CD14-positive monocyte (primary cell): ENCODE data around the gene ARL11. TPM values are rescaled to one million over a fixed set of nuclear protein-coding genes. Genes with fewer than 3 reads are reported as not detected.

Experiments used
- DNase-seq, 3 donors: peaks; one replicate each; pipeline ENCODE4 v3.0.0-alpha.2; 2011 to 2022
- H2AFZ ChIP-seq: 2 replicates; pipeline ENCODE4 v1.6.0; 2012; ENCODE audit warnings: mild to moderate bottlenecking, low read depth, low read length, inconsistent platforms; ENCODE audit not compliant: insufficient read depth, poor library complexity, severe bottlenecking
- H3K27ac ChIP-seq, 2 donors: 1 replicate in 1 of 2; 2 replicates in 1 of 2; pipeline ENCODE4 v1.5.1; 2012 to 2013; ENCODE audit warnings: low read length in 2 of 2, control low read depth in 1 of 2, inconsistent platforms in 1 of 2, low read depth in 1 of 2, mild to moderate bottlenecking in 1 of 2
- H3K27me3 ChIP-seq, 2 donors: one replicate each; pipeline versions ENCODE4 v1.6.0 to v1.6.1; 2011 to 2013; ENCODE audit warnings: low read length in 2 of 2; ENCODE audit not compliant: control insufficient read depth in 2 of 2, insufficient read depth in 2 of 2
- H3K36me3 ChIP-seq, 2 donors: replicated peaks in 1 of 2; 1 replicate in 1 of 2; 2 replicates in 1 of 2; pipeline versions ENCODE4 v1.5.1 to v1.6.1; 2012 to 2013; ENCODE audit warnings: low read length in 2 of 2, control low read depth in 1 of 2, inconsistent platforms in 1 of 2, mild to moderate bottlenecking in 1 of 2; ENCODE audit not compliant: insufficient read depth in 2 of 2, control insufficient read depth in 1 of 2
- H3K4me1 ChIP-seq, 2 donors: 1 replicate in 1 of 2; 2 replicates in 1 of 2; pipeline versions ENCODE4 v1.5.1 to v1.6.1; 2012 to 2013; ENCODE audit warnings: low read length in 2 of 2, control low read depth in 1 of 2, inconsistent platforms in 1 of 2, mild to moderate bottlenecking in 1 of 2, moderate library complexity in 1 of 2; ENCODE audit not compliant: insufficient read depth in 2 of 2, control insufficient read depth in 1 of 2
- H3K4me2 ChIP-seq: replicated peaks from 2 replicates; pipeline ENCODE3; 2012; ENCODE audit warnings: low read length, moderate library complexity, mild to moderate bottlenecking; ENCODE audit not compliant: poor library complexity, severe bottlenecking; ENCODE audit errors: extremely low read depth
- H3K4me3 ChIP-seq, 3 experiments: fragments of 200-600 bp in 1 of 3; sonication (generic) in 1 of 3; replicated peaks in 1 of 3; 1 replicate in 2 of 3; 2 replicates in 1 of 3; pipeline ENCODE4 v1.5.1; 2011 to 2013; ENCODE audit warnings: low read length in 3 of 3, mild to moderate bottlenecking in 3 of 3, control low read depth in 2 of 3, low read depth in 2 of 3, inconsistent platforms in 1 of 3, moderate library complexity in 1 of 3
- H3K79me2 ChIP-seq: 2 replicates; pipeline ENCODE4 v1.6.0; 2012; ENCODE audit warnings: mild to moderate bottlenecking, control low read depth, inconsistent platforms, low read length, moderate library complexity; ENCODE audit not compliant: insufficient read depth
- H3K9ac ChIP-seq: 2 replicates; pipeline ENCODE4 v1.6.0; 2017; ENCODE audit warnings: low read length, mild to moderate bottlenecking; ENCODE audit not compliant: insufficient read depth, poor library complexity, severe bottlenecking
- H3K9me3 ChIP-seq, 2 donors: replicated peaks in 1 of 2; 1 replicate in 1 of 2; 2 replicates in 1 of 2; pipeline versions ENCODE4 v1.5.1 to v1.6.1; 2012 to 2013; ENCODE audit warnings: low read length in 2 of 2, control low read depth in 1 of 2; ENCODE audit not compliant: control insufficient read depth in 1 of 2, insufficient read depth in 1 of 2
- H4K20me1 ChIP-seq: 2 replicates; pipeline ENCODE4 v1.6.0; 2012; ENCODE audit warnings: mild to moderate bottlenecking, low read length, control low read depth, moderate library complexity; ENCODE audit not compliant: insufficient read depth
- H3K27ac Mint-ChIP-seq, 7 donors: one replicate each; pipeline ENCODE4 v1.8.0; 2020; ENCODE audit warnings: mild to moderate bottlenecking in 7 of 7, mixed read lengths in 7 of 7, moderate library complexity in 6 of 7, inconsistent platforms in 2 of 7
- H3K27me3 Mint-ChIP-seq, 3 donors: one replicate each; pipeline ENCODE4 v1.8.0; 2021 to 2022; ENCODE audit warnings: low read depth in 3 of 3, mild to moderate bottlenecking in 3 of 3, mixed read lengths in 3 of 3, moderate library complexity in 3 of 3, inconsistent platforms in 1 of 3
- H3K36me3 Mint-ChIP-seq, 2 donors: one replicate each; pipeline ENCODE4 v1.8.0; 2020; ENCODE audit warnings: mixed read lengths in 2 of 2, inconsistent platforms in 1 of 2, mild to moderate bottlenecking in 1 of 2
- H3K4me1 Mint-ChIP-seq: one replicate; pipeline ENCODE4 v1.8.0; 2020; ENCODE audit warnings: mild to moderate bottlenecking, mixed read lengths
- H3K4me3 Mint-ChIP-seq, 2 donors: one replicate each; pipeline ENCODE4 v1.8.0; 2020; ENCODE audit warnings: mild to moderate bottlenecking in 2 of 2, mixed read lengths in 2 of 2, moderate library complexity in 1 of 2
- H3K9me3 Mint-ChIP-seq, 7 donors: one replicate each; pipeline ENCODE4 v1.8.0; 2020 to 2022; ENCODE audit warnings: mixed read lengths in 7 of 7, mild to moderate bottlenecking in 6 of 7, moderate library complexity in 6 of 7, inconsistent platforms in 2 of 7
- WGBS: methylation state at CpG from one replicate; pipeline ENCODE4 v1.1.5; 2013; ENCODE audit warnings: missing lambda C conversion rate; ENCODE audit not compliant: insufficient coverage; 5-methylcytosine and 5-hydroxymethylcytosine counted together
- intact Hi-C, 2 donors: fragments of 100-400 bp; cut with micrococcal nuclease; formaldehyde crosslinking; loops; one replicate each; pipeline versions ENCODE4 v1.15.0 to v1.15.1; 2023
- polyA plus RNA-seq, 3 donors: library from polyadenylated mRNA; depleted of rRNA in 1 of 3; unstranded in 2 of 3; stranded (reverse) in 1 of 3; fragments of 300-500 nt in 2 of 3; fragments of >200 nt in 1 of 3; fragmentation: Illumina TruSeq in 2 of 3; gene quantifications; 1 replicate in 2 of 3; 2 replicates in 1 of 3; pipeline ENCODE4 v1.2.3, GENCODE V29; 2012 to 2021
- TF ChIP-seq, protein P1 (sequence below): fragments of 200-600 bp; IDR thresholded peaks from one replicate; pipeline ENCODE4 v1.8.0; 2022; ENCODE audit warnings: antibody characterized with exemption, mild to moderate bottlenecking

ARL11 gene
- polyA plus RNA-seq, 3 donors: 12.8 to 19.2 (median 15.2) TPM

- peaks cover 0 to 1% (median 0%) of the 10 kb centered on the region in 3 donors for H3K27me3 Mint-ChIP-seq
- H3K9me3 Mint-ChIP-seq: no peaks in the 10 kb centered on the region
- WGBS: 96% methylated on average over 16 of the region's 16 CpGs
- H3K9me3 ChIP-seq: no peaks in the 10 kb centered on the region
- DNase-seq: no peak
- peak overlapping the region; percentile 69 to 97 (median 93) for H3K27ac Mint-ChIP-seq
- peak overlapping the region; percentile 57 to 93 for H3K27ac ChIP-seq
- peaks cover 36% of the 10 kb centered on the region for H4K20me1 ChIP-seq
- peak overlapping the region in 1 of 3 experiments; percentile 97 for H3K4me3 ChIP-seq
- peaks cover 78% of the 10 kb centered on the region for H3K79me2 ChIP-seq
- peaks cover 80% of the 10 kb centered on the region for H3K4me1 Mint-ChIP-seq
- peaks cover 24 to 34% of the 10 kb centered on the region in 2 donors for H3K36me3 Mint-ChIP-seq
- H3K36me3 ChIP-seq: peaks cover 5 to 15% of the 10 kb centered on the region in 2 donors
- no peak overlapping the region for H2AFZ ChIP-seq
- intact Hi-C loops: no loop called here
- peak overlapping the region; percentile 93 for H3K4me2 ChIP-seq
- peak overlapping the region; percentile 12 for H3K9ac ChIP-seq
- H3K27me3 ChIP-seq: no peaks in the 10 kb centered on the region
- H3K4me1 ChIP-seq: peaks cover 74 to 92% of the 10 kb centered on the region in 2 donors
- TF ChIP-seq, protein P1, sequence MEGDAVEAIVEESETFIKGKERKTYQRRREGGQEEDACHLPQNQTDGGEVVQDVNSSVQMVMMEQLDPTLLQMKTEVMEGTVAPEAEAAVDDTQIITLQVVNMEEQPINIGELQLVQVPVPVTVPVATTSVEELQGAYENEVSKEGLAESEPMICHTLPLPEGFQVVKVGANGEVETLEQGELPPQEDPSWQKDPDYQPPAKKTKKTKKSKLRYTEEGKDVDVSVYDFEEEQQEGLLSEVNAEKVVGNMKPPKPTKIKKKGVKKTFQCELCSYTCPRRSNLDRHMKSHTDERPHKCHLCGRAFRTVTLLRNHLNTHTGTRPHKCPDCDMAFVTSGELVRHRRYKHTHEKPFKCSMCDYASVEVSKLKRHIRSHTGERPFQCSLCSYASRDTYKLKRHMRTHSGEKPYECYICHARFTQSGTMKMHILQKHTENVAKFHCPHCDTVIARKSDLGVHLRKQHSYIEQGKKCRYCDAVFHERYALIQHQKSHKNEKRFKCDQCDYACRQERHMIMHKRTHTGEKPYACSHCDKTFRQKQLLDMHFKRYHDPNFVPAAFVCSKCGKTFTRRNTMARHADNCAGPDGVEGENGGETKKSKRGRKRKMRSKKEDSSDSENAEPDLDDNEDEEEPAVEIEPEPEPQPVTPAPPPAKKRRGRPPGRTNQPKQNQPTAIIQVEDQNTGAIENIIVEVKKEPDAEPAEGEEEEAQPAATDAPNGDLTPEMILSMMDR: no peak
- no peak overlapping the region for H3K4me3 Mint-ChIP-seq
These were observed 2.3 kb downstream of the ARL11 start for GRCh38 chr13:49630580-49630979.

DNA sequence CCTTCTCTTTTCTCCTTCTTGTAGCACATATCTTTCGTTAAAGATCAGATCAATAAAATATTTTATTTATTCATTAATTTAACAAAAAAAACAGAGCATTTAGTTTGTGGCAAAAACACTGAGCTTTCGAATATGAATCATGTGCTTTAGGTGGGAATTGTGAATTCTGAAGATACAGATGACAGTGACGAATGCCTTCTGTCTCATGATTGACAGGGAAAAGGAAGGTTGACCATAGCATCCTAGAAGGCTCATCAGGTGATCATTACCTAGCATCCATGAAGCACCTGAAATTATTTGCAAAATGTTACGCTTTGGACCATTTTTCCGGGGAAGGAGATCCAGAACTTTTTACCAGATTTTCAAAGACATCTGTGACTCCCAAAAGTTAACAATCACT, 3.8 kb downstream of the ARL11 start:
- Mint-ChIP-seq H3K36me3 (peaks cover 34 to 48% of the 10 kb centered on the region in 2 donors), H3K4me3 (no peak overlapping the region), H3K4me1 (peaks cover 83% of the 10 kb centered on the region), H3K9me3 (no peaks in the 10 kb centered on the region), H3K27ac (no peak overlapping the region), H3K27me3 (no peaks in the 10 kb centered on the region)
- Histone ChIP-seq H3K4me1 (peaks cover 82 to 94% of the 10 kb centered on the region in 2 donors), H3K4me3 (no peak overlapping the region), H3K4me2 (peak overlapping the region; percentile 14), H3K9me3 (no peaks in the 10 kb centered on the region), H3K27ac (peak overlapping the region in 1 of 2 donors; percentile 38), H3K9ac (no peak overlapping the region), H3K36me3 (peaks cover 5 to 23% of the 10 kb centered on the region in 2 donors), H3K27me3 (no peaks in the 10 kb centered on the region), H4K20me1 (peaks cover 36% of the 10 kb centered on the region), H2AFZ (no peak overlapping the region), H3K79me2 (peaks cover 90% of the 10 kb centered on the region)
- no peak for DNase-seq
- WGBS: 86% methylated on average over 1 of the region's 5 CpGs
- intact Hi-C loops: no loop called here
- TF ChIP-seq, protein P1: no peak
